HG03457 (cell line): ENCODE results near the gene PLAAT3.
"Not testable (repeated sequence)": the region's sequence is repeated elsewhere in the genome, so short reads cannot be mapped to it uniquely, and the experiment has no call there.

Experiments used
- ATAC-seq: cut with Tn5 transposase; IDR thresholded peaks from one replicate; pipeline ENCODE4 v1.9.1; 2021; ENCODE audit warnings: moderate number of reproducible peaks; ENCODE audit not compliant: unreplicated experiment

The PLAAT3 gene

GRCh38 chr11:63572026-63572688 is 42.1 kb downstream of the PLAAT3 start:
- peak; percentile 41 for ATAC-seq

- no peak for ATAC-seq
Observed at GRCh38 chr11:63569570-63569969, 44.7 kb downstream of the PLAAT3 start.

- ATAC-seq = peak; percentile 64
Observed at GRCh38 chr11:63567044-63567840, 47.0 kb downstream of the PLAAT3 start.

GRCh38 chr11:63564784-63565350 is 49.4 kb downstream of the PLAAT3 start:
- ATAC-seq = no peak

- peak; percentile 38 for ATAC-seq
Observed at GRCh38 chr11:63564056-63564774, 50.0 kb downstream of the PLAAT3 start.

GRCh38 chr11:63563201-63564055 is 50.8 kb downstream of the PLAAT3 start, which contains the start of gene PLAAT2:
TSS of gene PLAAT2 (minus strand) at chr11:63563379. CDS start at chr11:63563324, 55 bp downstream.
- ATAC-seq = no peak

GRCh38 chr11:63560506-63561180 is 53.6 kb downstream of the PLAAT3 start:
- no peak for ATAC-seq

GRCh38 chr11:63558459-63559157 is 55.6 kb downstream of the PLAAT3 start:
- no peak for ATAC-seq

- ATAC-seq = no peak
Observed at GRCh38 chr11:63557570-63557969, 56.7 kb downstream of the PLAAT3 start.

GRCh38 chr11:63556404-63557013 is 57.7 kb downstream of the PLAAT3 start:
- no peak for ATAC-seq

GRCh38 chr11:63554877-63555223 is 59.4 kb downstream of the PLAAT3 start:
- ATAC-seq = no peak

GRCh38 chr11:63553759-63554158 is 60.5 kb downstream of the PLAAT3 start:
- ATAC-seq = no peak

GRCh38 chr11:63552921-63553320 is 61.3 kb downstream of the PLAAT3 start:
- ATAC-seq = no peak

GRCh38 chr11:63551889-63552266 is 62.4 kb downstream of the PLAAT3 start:
- ATAC-seq = no peak

GRCh38 chr11:63551091-63551888 is 62.9 kb downstream of the PLAAT3 start:
- ATAC-seq = no peak

GRCh38 chr11:63550156-63550700 is 64.0 kb downstream of the PLAAT3 start:
- ATAC-seq = not testable (repeated sequence)

- no peak for ATAC-seq
Observed at GRCh38 chr11:63549411-63549810, 64.8 kb downstream of the PLAAT3 start.

GRCh38 chr11:63548178-63548577 is 66.1 kb downstream of the PLAAT3 start:
- no peak for ATAC-seq
